Neuronal stem cell (in vitro differentiated cells): ENCODE measurements around the gene BABAM2.

ENCODE experiments used
- DNase-seq: peaks from one replicate; pipeline ENCODE4 v3.0.0-alpha.2; 2013; ENCODE audit warnings: low spot score
- H2AFZ ChIP-seq: one replicate; pipeline ENCODE4 v1.6.1; 2013; ENCODE audit warnings: mild to moderate bottlenecking, low read length, inconsistent platforms
- H2AK5ac ChIP-seq: 2 replicates; pipeline ENCODE4 v1.6.1; 2013; ENCODE audit warnings: low read depth, mild to moderate bottlenecking, inconsistent platforms, low read length, moderate library complexity, mixed read lengths
- H2BK120ac ChIP-seq: 2 replicates; pipeline ENCODE4 v1.6.1; 2013; ENCODE audit warnings: low read depth, mild to moderate bottlenecking, inconsistent platforms, low read length, moderate library complexity, mixed read lengths
- H2BK12ac ChIP-seq: one replicate; pipeline ENCODE4 v1.6.1; 2013; ENCODE audit warnings: low read length, inconsistent platforms
- H2BK15ac ChIP-seq: 2 replicates; pipeline ENCODE4 v1.6.1; 2013; ENCODE audit warnings: mild to moderate bottlenecking, low read length, inconsistent platforms, mixed read lengths
- H2BK5ac ChIP-seq: one replicate; pipeline ENCODE4 v1.6.1; 2013; ENCODE audit warnings: inconsistent platforms, mild to moderate bottlenecking, low read length, moderate library complexity
- H3K14ac ChIP-seq: one replicate; pipeline ENCODE4 v1.6.1; 2013; ENCODE audit warnings: low read length, inconsistent platforms
- H3K18ac ChIP-seq: 2 replicates; pipeline ENCODE4 v1.6.1; 2013; ENCODE audit warnings: low read length, inconsistent platforms
- H3K23ac ChIP-seq: 2 replicates; pipeline ENCODE4 v1.6.1; 2013; ENCODE audit warnings: low read depth, mild to moderate bottlenecking, mixed read lengths, low read length, inconsistent platforms; ENCODE audit not compliant: poor library complexity
- H3K27ac ChIP-seq: replicated peaks from 3 replicates; pipeline ENCODE4 v1.5.1; 2013; ENCODE audit warnings: low read length, inconsistent platforms
- H3K27me3 ChIP-seq, 3 experiments: 2 replicates each; pipeline ENCODE4 v1.6.1; 2013; ENCODE audit warnings: low read length in 3 of 3, mild to moderate bottlenecking in 2 of 3, inconsistent platforms in 1 of 3, low read depth in 1 of 3, mixed read lengths in 1 of 3, moderate library complexity in 1 of 3; ENCODE audit not compliant: control insufficient read depth in 3 of 3, insufficient read depth in 3 of 3
- H3K36me3 ChIP-seq, 2 donors: replicated peaks in 1 of 2; 2 replicates each; pipeline ENCODE4 v1.6.1; 2013; ENCODE audit warnings: low read length in 2 of 2; ENCODE audit not compliant: control insufficient read depth in 2 of 2, insufficient read depth in 2 of 2
- H3K4ac ChIP-seq: 2 replicates; pipeline ENCODE4 v1.6.1; 2013; ENCODE audit warnings: inconsistent platforms, mild to moderate bottlenecking, low read length, moderate library complexity
- H3K4me1 ChIP-seq, 2 donors: 1 replicate in 1 of 2; 2 replicates in 1 of 2; pipeline ENCODE4 v1.6.1; 2013; ENCODE audit warnings: low read length in 2 of 2, low read depth in 1 of 2; ENCODE audit not compliant: control insufficient read depth in 2 of 2, insufficient read depth in 1 of 2
- H3K4me2 ChIP-seq: one replicate; pipeline ENCODE4 v1.6.1; 2013; ENCODE audit warnings: mild to moderate bottlenecking, low read length, inconsistent platforms; ENCODE audit not compliant: insufficient read depth, poor library complexity, severe bottlenecking
- H3K4me3 ChIP-seq, 2 donors: 2 replicates each; pipeline ENCODE4 v1.5.1; 2013; ENCODE audit warnings: low read length in 2 of 2, mild to moderate bottlenecking in 2 of 2, inconsistent platforms in 1 of 2, moderate library complexity in 1 of 2
- H3K79me1 ChIP-seq: one replicate; pipeline ENCODE4 v1.6.1; 2013; ENCODE audit warnings: low read depth, mild to moderate bottlenecking, inconsistent platforms, low read length, moderate library complexity
- H3K9ac ChIP-seq: one replicate; pipeline ENCODE4 v1.6.1; 2013; ENCODE audit warnings: mild to moderate bottlenecking, low read depth, low read length, inconsistent platforms; ENCODE audit not compliant: poor library complexity
- H3K9me3 ChIP-seq, 2 donors: replicated peaks in 1 of 2; 2 replicates each; pipeline versions ENCODE3 to v1.6.1; 2013; ENCODE audit warnings: low read length in 2 of 2, mild to moderate bottlenecking in 2 of 2, inconsistent platforms in 1 of 2, low read depth in 1 of 2, mixed read lengths in 1 of 2, moderate library complexity in 1 of 2; ENCODE audit not compliant: control insufficient read depth in 2 of 2, insufficient read depth in 1 of 2
- H4K8ac ChIP-seq: one replicate; pipeline ENCODE4 v1.6.1; 2013; ENCODE audit warnings: low read depth, mild to moderate bottlenecking, inconsistent platforms, low read length, moderate library complexity
- H4K91ac ChIP-seq: one replicate; pipeline ENCODE4 v1.6.1; 2013; ENCODE audit warnings: low read length, low read depth, mild to moderate bottlenecking, inconsistent platforms; ENCODE audit not compliant: poor library complexity
- WGBS, 2 donors: extraction: QIAGEN DNeasy Blood & Tissue Kit; methylation state at CpG; one replicate each; pipeline ENCODE4 v1.1.7; 2013; ENCODE audit warnings: missing lambda C conversion rate in 2 of 2, mixed read lengths in 1 of 2; ENCODE audit not compliant: insufficient read length in 2 of 2, insufficient replicate concordance in 1 of 2; ENCODE audit errors: extremely low coverage in 2 of 2; 5-methylcytosine and 5-hydroxymethylcytosine counted together

The BABAM2 gene

DNA sequence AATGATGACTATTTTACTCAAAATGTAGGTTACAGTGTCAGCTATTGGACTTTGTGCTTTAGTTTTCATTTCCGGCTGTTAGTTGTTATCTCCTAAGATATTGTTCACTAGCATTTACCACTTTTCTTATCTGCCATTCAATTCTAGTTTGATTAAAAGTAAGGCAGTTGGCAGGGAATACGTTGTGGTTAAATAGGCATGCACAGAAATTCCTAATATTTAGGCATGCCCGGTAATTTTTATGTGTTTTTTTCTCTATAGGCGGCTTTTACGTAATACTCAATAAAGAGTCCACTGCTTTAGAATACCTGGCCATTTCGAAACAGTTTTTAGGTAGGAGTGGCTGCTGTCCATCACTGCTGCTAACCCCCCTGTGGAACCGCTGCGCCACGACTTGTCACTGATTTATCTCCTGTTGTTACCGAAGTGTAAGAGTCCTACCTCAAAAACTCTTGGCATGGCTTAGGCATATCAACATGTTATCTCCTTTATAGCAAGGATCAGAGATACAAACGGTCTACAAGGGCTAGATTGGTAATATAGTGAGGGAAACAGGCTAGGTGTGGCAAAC, 39.5 kb downstream of the BABAM2 start:
- DNase-seq, result no peak
- Histone ChIP-seq H2BK120ac (no peak overlapping the region), H3K14ac (no peak overlapping the region), H2BK12ac (no peak overlapping the region), H2BK5ac (no peak overlapping the region), H3K9ac (no peak overlapping the region), H4K91ac (no peak overlapping the region), H3K9me3 (no peaks in the 10 kb centered on the region), H3K27ac (no peak overlapping the region), H3K36me3 (peaks cover 0 to 9% of the 10 kb centered on the region in 2 donors), H3K4me2 (no peak overlapping the region), H3K18ac (no peak overlapping the region), H3K4ac (no peak overlapping the region), H2BK15ac (no peak overlapping the region), H3K4me3 (no peak overlapping the region), H3K4me1 (no peaks in the 10 kb centered on the region), H3K27me3 (no peaks in the 10 kb centered on the region), H4K8ac (no peak overlapping the region), H3K79me1 (no peaks in the 10 kb centered on the region), H2AK5ac (no peak overlapping the region), H2AFZ (no peak overlapping the region), H3K23ac (no peak overlapping the region)
- no CpG with 5 or more reads among the region's 11 CpGs for WGBS, 2 donors

DNA sequence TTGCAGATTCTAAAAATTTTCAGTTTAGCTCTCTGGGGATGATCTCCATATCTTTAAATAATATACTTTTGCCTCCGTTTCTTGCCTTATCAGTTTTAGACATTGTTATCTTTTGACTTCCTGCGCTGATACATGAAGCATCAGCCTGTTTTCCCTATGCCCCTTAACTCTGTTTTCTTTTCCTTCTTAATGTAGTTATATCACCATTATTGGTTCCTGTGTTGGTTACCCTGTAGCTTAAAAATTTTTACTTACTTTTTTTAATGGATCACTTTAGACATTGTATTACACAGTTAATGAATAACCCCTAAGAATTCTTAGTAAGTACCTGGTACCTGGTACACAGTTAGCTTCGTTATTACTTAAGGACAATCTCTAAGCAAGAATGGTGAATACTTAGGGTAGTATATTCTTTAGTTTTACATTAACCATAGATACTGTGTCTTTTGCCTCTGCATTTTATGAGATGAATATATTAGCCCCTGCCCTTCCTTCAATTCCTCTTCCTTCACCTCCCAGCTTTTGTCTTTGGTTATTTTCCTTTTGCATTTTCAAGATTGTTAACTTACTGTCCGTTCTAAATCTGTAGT, 40.9 kb downstream of the BABAM2 start:
- Histone ChIP-seq H4K91ac (no peak overlapping the region), H3K4ac (no peak overlapping the region), H3K9ac (no peak overlapping the region), H2BK15ac (no peak overlapping the region), H3K4me2 (no peak overlapping the region), H3K4me3 (no peak overlapping the region), H2BK12ac (no peak overlapping the region), H3K9me3 (no peaks in the 10 kb centered on the region), H3K18ac (no peak overlapping the region), H3K36me3 (peaks cover 0 to 9% of the 10 kb centered on the region in 2 donors), H3K4me1 (no peaks in the 10 kb centered on the region), H2AK5ac (no peak overlapping the region), H3K27me3 (no peaks in the 10 kb centered on the region), H3K14ac (no peak overlapping the region), H2AFZ (no peak overlapping the region), H4K8ac (no peak overlapping the region), H2BK120ac (no peak overlapping the region), H3K27ac (no peak overlapping the region), H3K23ac (no peak overlapping the region), H2BK5ac (no peak overlapping the region), H3K79me1 (no peaks in the 10 kb centered on the region)
- WGBS, 2 donors, result no CpG with 5 or more reads among the region's 4 CpGs
- DNase-seq, result no peak

DNA sequence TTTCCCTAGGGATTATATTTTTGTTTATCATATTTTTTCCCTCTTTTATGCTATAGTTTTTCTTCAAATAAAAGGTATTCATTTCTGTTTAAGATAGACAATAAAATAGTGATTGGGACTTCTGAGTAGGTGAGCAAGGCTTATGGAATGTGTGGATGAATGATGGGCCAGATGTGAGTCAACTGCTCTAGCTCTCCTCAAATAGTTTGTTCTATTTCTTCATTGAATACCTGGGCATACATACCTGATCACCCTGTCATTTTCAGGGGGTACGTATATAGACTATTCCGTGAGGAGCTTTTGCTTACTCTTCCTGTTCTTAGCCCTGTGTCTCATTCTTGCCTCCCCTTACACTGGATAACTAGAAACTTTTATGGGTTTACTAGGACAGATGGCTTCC, 41.9 kb downstream of the BABAM2 start:
- H3K79me1 ChIP-seq, result no peaks in the 10 kb centered on the region
- H3K27me3 ChIP-seq, result no peaks in the 10 kb centered on the region
- H4K91ac ChIP-seq, result no peak overlapping the region
- no peak overlapping the region for H3K14ac ChIP-seq
- no CpG with 5 or more reads among the region's 2 CpGs for WGBS, 2 donors
- H4K8ac ChIP-seq, result no peak overlapping the region
- H2AK5ac ChIP-seq, result no peak overlapping the region
- H3K4ac ChIP-seq, result no peak overlapping the region
- no peak for DNase-seq
- no peak overlapping the region for H3K4me3 ChIP-seq
- H3K36me3 ChIP-seq, result peaks cover 0 to 9% of the 10 kb centered on the region in 2 donors
- H3K23ac ChIP-seq, result no peak overlapping the region
- H2BK5ac ChIP-seq, result no peak overlapping the region
- no peak overlapping the region for H3K18ac ChIP-seq
- no peak overlapping the region for H3K4me2 ChIP-seq
- H2BK15ac ChIP-seq, result no peak overlapping the region
- H2AFZ ChIP-seq, result no peak overlapping the region
- H3K9me3 ChIP-seq, result no peaks in the 10 kb centered on the region
- no peaks in the 10 kb centered on the region for H3K4me1 ChIP-seq
- no peak overlapping the region for H3K27ac ChIP-seq
- H3K9ac ChIP-seq, result no peak overlapping the region
- H2BK12ac ChIP-seq, result no peak overlapping the region
- no peak overlapping the region for H2BK120ac ChIP-seq

DNA sequence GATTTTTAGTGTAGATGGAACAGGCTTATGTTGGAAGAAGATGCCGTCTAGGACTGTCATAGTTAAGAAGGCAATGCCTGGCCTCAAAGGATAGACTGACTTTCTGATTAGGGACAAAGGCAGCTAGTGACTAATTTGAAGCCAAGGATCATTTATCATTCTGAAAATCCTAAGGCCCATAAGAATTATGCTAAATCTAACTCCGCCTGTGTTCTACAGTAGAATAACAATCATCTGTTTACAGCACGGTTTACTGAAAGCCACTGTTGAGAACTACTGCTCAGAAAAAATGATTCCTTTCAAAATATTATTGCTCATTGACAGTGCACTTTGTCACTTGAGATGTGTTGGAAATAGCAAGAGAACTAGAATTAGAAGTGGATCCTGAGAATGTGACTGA, 44.5 kb downstream of the BABAM2 start:
- H3K9ac ChIP-seq, result no peak overlapping the region
- H3K18ac ChIP-seq, result no peak overlapping the region
- no peaks in the 10 kb centered on the region for H3K4me1 ChIP-seq
- H3K4me2 ChIP-seq, result no peak overlapping the region
- no peak overlapping the region for H3K23ac ChIP-seq
- H4K8ac ChIP-seq, result no peak overlapping the region
- DNase-seq, result no peak
- no peak overlapping the region for H2AK5ac ChIP-seq
- no peak overlapping the region for H3K27ac ChIP-seq
- H2BK5ac ChIP-seq, result no peak overlapping the region
- H3K36me3 ChIP-seq, result peaks cover 0 to 9% of the 10 kb centered on the region in 2 donors
- H2AFZ ChIP-seq, result no peak overlapping the region
- H3K79me1 ChIP-seq, result no peaks in the 10 kb centered on the region
- H3K9me3 ChIP-seq, result no peaks in the 10 kb centered on the region
- H3K14ac ChIP-seq, result no peak overlapping the region
- H2BK12ac ChIP-seq, result no peak overlapping the region
- H3K4ac ChIP-seq, result no peak overlapping the region
- no peak overlapping the region for H2BK120ac ChIP-seq
- no peak overlapping the region for H4K91ac ChIP-seq
- H3K4me3 ChIP-seq, result no peak overlapping the region
- no CpG with 5 or more reads among the region's 3 CpGs for WGBS, 2 donors
- no peaks in the 10 kb centered on the region for H3K27me3 ChIP-seq
- no peak overlapping the region for H2BK15ac ChIP-seq
